T-helper 2 cell treated with Interferon-gamma antibody and Interleukin-4, amounts not matched to agents 100 ng/mL and 5 ng/mL, for 36 hours (primary cell): ENCODE results near the gene VWA7. TPM values are rescaled to one million over a fixed set of nuclear protein-coding genes. Genes with fewer than 3 reads are reported as not detected.

Source experiments
- intact Hi-C: fragments of 100-400 bp; cut with micrococcal nuclease; formaldehyde crosslinking; loops from one replicate; pipeline ENCODE4 v1.15.1; 2023
- total RNA-seq: library from RNA; stranded (reverse); gene quantifications from 2 replicates; pipeline ENCODE4 v1.2.3, GENCODE V29; 2022

The VWA7 gene
- total RNA-seq, 1 donor from 2014 or later = 4.9 TPM

DNA sequence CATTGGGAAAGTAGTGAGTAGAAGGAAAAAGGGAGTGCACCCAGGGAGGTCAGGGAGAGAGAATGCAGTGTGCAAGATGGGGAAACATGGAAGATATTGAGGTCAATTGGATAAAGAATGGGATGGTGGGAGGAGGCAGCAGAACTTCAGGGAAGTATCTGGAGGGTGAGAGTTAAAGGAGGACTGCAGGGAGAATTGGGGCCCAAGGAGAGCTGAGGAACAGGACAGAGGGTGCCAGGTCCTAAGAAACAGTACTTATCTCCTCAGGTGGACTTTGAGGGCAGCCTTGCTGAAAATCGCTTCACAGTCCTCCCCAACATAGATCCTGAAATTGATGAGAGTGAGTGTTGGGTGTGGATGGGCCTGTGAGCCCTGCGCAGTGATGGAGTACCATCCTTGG is 18.8 kb downstream of the VWA7 start:
- intact Hi-C loops = no loop called here

DNA sequence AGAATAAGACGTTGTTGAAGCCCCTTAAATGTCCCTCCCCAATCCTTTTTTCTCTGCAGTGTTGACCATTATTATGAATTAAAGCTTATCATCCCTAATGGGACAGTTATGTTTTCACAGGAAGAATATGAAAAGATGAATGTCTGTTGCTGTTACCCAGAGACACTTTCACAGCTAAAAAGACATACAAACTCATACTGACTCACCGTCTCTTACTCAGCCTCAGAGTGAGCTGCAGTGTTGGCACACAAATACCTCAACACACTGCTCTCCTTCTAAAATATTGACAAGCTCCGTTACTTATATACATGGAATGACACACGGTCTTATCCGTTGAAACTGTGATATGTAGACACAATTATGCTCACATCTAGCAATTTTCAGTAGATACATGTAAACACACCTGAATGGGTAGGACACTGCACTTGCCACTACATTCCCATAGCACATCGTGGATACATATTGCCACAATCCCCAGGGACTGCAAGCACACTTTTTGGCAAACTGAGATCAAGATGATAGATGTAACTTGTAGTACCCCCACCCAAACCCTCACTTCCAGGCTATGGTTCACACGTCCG is 24.3 kb downstream of the VWA7 start:
- intact Hi-C loops = no loop called here

DNA sequence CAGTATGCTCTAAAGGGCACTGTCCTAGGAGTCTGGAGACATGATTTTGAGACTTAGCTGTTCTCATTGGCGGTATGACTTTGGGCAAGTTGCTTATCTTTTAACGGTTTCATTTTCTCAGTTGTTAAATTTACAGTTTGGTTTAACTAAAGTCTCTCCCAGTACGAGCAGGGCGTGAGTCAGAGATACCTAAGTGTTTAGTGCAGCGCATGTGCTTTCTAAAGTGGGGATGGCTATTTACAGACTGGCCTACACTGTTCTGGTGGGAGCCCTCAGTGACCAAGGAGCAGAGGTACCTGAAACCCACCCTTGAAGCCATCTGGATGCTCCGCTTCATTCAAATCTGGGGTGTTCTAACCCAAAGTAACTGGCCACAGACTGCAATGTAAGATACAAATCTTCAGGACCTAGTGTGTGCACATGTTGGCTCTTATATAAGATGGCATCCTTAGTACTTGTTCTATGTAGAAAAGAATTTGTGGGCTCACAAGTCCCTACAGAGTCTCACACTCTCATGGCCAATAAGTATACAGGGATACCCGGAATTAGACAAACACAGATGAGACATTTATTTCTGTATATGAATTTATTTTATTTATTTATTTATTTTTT is 26.6 kb downstream of the VWA7 start:
- intact Hi-C loops = no loop called here

DNA sequence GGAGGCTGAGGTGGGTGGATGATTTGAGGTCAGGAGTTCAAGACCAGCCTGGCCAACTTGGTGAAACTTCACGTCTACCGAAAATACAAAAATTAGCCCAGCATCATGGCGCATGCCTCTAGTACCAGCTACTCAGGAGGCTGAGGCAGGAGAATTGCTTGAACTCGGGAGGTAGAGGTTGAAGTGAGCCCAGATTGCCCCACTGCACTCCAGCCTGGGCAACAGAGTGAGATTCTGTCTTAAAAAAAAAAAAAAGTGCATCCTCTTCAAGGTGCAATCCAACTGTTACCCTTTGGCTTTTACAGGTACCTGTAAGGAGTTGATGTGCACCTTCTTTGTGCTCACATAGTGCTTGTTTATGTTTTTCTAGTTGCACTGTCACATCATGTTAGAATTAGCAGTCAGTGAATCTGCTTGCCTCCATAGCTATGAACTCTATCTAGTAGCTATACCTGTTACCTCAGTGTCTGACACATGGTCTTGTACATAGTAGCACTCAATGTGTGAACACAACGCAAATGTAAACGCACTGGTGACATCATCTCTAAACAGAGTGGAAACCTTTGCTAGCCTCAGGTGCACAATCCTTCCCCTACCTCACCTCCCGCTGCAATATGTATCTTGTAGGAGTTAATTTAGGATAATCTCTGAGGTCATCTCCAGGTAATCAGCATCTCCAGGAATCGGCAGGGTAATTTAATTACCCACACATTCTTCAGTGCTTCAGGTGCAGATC is 27.7 kb downstream of the VWA7 start:
- intact Hi-C loops = no loop called here

DNA sequence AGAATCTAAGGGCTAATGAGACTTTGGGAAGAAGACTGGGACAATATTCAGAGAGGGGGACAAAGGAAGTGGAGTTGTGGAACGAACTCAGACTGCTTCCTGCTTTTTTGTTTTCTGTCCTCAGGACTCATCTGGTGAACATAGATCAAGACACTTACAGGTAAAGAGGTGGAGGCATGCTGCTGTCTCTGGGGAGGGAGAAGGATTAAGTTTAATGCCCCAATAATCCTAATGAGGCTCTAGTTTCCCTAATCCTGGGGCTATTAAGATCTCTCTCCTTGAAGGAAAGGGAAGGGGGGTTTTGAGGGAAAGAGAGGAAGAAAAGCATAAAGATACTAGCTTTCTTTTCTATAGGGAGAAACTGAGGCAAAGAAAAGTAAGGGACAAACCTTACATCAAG is 32.7 kb downstream of the VWA7 start:
- intact Hi-C loops = no loop called here

DNA sequence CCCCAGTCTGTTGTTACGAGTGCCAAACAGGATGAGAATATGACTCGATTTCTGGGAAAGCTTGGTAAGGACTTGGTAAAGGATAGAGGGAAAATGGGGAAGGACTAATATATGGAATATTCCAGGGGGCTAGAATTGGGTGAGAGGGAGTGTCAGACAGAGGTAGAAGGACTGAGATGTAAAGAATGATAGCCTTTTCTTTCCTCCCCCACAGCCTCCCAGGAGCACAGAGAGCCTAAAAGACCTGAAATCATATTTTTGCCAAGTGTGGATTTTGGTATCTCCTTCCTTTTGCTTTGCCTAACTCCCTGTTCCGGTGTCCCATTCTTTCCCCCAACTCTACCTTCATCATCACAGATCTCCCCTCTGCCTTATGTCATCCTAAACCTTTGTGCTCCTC is 34.2 kb downstream of the VWA7 start:
- intact Hi-C loops = no loop called here

DNA sequence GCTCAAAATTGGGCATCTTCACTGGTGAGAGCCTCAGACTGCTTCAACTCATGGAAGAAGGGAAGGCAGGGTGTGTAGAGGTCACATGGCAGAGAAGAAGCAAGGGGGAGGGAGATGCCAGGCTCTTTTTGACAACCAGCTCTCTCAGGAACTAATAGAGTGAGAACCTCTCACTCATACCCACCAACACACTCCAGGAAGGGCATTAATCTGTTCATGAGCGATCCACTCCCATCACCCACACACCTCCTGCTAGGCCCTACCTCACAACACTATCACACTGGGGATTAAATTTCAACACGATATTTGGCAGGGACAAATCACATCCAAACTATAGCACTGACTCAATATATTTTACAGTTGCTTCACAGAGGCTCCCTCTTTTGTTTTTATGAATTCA is 35.3 kb downstream of the VWA7 start:
- intact Hi-C loops = no loop called here

DNA sequence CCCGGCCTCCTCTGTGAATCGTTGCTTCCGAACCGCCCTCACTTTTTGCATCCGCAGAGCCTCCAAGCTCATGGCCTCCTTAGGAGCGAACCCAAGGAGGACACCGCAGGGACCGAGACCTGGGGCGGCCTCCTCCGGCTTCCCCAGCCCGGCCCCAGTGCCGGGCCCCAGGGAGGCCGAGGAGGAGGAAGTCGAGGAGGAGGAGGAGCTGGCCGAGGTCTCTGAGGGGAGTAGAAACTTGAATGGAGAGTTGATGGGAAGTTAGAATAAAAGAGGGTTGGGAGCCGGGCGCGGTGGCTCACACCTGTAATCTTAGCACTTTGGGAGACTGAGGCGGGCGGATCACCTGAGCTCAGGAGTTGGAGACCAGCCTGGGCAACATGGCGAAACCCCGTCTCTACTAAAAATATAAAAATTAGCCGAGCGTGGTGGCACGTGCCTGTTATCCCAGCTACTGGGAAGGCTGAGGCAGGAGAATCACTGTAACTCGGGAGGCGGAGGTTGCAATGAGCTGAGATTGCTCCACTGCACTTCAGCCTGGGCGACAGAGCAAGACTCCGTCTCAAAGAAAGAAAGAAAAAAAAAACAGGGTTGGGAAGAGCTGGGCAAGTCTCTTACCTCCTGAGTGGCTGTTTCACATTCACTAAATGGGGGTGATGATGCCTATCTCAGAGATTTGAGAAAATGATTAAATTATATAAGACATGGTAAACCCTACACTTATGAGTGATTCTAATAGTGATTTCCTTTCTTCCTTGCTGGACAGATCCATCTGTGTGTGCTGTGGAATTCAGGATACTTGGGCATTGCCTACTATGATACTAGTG is 36.5 kb downstream of the VWA7 start:
- intact Hi-C loops = no loop called here

DNA sequence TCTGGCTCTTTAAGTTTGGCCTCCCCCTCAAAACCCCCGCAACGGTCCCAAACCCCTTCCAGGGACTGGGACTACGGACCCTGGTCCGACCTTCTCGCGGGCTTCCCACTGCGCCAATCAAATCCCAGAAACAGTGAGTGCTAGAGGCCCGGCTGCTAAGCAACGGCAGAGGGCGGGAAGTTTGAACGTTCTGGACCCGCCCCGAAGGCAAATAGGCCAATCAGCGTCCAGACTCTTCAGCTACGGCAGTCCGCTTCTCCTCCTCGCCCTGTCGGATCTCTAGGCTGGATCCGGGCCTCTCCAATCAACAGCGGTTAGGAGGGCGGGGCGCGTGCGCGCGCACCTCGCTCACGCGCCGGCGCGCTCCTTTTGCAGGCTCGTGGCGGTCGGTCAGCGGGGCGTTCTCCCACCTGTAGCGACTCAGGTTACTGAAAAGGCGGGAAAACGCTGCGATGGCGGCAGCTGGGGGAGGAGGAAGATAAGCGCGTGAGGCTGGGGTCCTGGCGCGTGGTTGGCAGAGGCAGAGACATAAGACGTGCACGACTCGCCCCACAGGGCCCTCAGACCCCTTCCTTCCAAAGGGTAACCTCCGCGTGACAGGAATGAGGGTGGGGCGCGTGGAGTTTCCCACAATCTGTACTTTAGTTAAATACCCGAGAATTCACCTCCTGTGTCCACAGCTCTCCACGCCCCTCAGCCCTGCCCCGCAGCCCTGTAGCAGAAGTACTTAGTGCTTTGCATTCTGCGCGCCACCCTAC is 37.3 kb downstream of the VWA7 start, which contains the start of gene MSH5:
Gene MSH5, plus strand, starts transcription at position 367 of the 758 bp plus-strand sequence. CDS start 462 bp downstream, outside the sequence.
- intact Hi-C loops = loop anchor here (1.0 to 10.0 kb wide), 8 partner anchors 37 to 1232 kb away; partner anchors contain the start of genes ABHD16A, AGPAT1, ATP6V1G2 and BAG6

DNA sequence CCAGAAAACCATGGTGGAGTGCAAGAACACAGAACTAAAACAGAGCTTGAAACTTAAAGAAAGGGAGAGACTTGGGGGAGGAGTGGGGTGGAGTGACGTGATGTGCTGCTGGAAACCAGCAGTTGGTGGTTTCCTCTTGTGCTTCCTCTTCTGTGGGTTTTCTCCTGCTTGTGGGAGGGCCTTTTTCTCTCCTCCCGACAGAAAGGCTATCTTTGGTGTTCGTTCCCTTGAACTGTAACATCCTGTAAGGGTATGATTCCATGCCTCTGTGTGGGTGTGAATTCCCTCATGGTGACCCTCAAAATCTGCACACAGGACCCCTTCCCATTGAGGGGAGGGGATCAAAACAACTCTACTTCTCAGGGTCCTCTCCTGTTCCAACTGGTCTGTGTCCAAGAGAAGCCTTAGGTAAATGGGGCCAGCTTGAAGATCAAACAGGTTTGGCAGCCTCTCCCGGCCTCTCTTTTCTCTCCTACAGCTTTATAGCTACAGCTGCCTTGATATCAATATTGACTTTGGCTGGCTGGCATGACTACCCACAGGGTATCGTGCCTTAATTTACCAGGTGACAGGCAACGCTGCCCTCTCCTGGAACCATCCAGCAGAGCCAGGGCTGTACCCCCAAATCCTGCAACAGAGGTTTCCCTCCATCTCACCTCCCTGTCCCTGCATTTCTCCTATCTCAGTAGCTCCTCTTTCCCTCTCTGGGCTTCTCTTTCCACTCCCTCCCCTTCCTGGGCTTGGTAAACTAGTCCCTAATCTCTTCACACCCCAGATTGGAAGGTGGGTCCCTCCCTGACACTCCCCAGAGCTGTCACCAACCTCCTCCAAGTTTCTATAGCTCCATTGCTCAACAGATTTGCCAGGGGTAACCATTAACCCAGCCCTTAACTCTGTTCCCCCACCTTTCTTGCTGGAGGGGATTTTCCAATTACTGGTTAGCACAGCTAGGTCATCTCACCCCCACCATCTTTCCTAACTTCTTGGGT is 38.8 kb downstream of the VWA7 start:
- intact Hi-C loops = loop anchor here (1.0 to 10.0 kb wide), 9 partner anchors 9 to 1234 kb away; partner anchors contain the start of genes AGPAT1, ATF6B, ATP6V1G2 and BAG6

DNA sequence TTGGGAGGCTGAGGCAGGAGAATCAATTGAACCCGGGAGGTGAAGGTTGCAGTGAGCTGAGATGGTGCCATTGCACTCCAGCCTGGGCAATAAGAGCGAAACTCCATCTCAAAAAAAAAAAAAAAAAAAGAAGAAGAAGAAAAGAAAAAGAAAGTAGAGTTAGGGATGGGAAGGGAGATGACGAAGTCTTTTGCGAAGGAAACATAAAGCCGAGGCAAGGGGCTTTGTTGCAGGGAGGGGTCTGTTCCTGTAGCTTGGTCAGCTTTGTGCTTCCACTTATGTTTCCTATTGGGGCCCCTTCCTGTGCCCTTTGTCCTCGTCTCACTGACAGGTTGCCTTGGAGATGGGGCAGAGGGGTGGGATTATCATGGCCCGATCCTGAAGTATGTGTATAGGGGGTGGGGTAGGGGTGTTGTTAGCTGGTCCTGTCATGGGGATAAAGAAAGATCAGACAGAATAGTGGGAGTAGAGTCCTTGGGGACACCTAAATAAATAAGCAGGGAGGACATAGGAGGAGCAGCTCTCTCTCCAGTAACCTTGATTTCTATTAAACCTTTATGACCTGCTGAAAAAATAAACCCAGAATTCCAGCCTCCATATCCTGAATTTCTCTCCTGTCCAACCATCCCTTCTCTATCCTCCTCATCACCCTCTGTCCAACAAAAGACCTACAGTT is 39.7 kb downstream of the VWA7 start:
- intact Hi-C loops = loop anchor here (2.0 to 10.0 kb wide), 5 partner anchors 85 to 1235 kb away; partner anchors contain the start of genes AGPAT1, ATF6B, ATP6V1G2 and BAG6

DNA sequence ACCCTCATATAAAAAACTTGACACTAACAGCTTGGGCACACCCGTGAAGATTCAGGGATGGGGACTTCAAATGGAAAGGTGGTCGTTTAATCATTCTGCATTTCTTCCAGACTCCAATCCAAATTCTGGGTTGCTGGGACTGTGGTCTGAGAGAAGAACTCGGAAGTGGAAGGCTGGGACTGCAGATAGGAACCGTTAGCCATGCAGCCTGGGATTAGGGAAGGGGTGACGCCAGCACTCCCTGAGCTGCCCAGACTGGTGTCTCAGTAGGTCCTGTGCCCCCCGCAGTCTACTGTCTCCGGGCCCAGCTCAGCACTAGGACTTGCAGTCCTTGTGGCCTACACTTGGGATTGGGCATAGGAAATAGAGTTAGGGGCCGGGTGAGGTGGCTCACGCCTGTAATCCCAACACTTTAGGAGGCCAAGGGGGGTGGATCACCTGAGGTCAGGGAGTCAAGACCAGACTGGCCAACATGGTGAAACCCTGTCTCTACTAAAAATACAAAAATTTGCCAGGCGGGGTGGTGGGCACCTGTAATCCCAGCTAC is 40.3 kb downstream of the VWA7 start:
- intact Hi-C loops = loop anchor here (2.0 to 10.0 kb wide), 5 partner anchors 85 to 1235 kb away; partner anchors contain the start of genes AGPAT1, ATF6B, ATP6V1G2 and BAG6

DNA sequence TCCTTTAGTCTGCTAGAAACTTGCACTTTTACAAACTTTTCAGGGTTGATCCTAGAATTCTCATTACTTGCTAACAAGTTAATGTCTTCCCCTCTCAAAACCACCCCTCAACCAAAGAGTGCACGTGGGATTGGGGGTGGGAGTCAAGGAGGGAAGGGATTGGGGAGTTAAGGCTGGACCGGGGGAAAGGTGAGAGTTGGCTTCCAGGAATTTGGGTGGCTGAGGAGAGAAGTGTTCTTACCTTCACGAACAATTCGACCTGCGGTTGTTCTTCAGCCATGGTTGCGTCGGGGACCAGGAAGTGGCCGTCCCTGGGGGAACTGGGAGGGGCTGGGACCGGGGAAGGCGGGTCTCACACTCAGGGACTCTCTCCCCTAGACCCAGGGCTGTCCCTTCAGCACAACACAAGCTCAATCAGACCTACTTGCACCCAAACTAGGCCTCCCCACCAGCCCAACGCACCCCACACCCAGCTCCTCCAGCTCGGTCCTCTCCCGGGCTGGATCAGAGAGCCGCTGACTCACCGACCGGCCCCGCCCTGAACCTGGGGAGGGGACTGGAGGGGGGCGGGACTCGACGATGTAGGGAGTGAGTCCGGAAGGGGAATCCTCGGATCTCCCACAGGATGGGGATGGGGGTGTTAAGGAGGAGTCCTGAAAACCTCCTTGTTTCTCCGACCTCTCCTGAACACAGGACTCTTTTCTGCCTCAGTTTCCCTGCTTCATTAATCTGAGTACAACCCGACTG is 40.9 kb downstream of the VWA7 start, which contains the start of gene CLIC1:
Gene CLIC1, minus strand, starts transcription at position 510 of the 747 bp plus-strand sequence. Its CDS starts 230 bp downstream, at position 280.
- intact Hi-C loops = loop anchor here (2.0 to 10.0 kb wide), 5 partner anchors 84 to 1236 kb away; partner anchors contain the start of genes AGPAT1, ATF6B, ATP6V1G2 and BAG6

DNA sequence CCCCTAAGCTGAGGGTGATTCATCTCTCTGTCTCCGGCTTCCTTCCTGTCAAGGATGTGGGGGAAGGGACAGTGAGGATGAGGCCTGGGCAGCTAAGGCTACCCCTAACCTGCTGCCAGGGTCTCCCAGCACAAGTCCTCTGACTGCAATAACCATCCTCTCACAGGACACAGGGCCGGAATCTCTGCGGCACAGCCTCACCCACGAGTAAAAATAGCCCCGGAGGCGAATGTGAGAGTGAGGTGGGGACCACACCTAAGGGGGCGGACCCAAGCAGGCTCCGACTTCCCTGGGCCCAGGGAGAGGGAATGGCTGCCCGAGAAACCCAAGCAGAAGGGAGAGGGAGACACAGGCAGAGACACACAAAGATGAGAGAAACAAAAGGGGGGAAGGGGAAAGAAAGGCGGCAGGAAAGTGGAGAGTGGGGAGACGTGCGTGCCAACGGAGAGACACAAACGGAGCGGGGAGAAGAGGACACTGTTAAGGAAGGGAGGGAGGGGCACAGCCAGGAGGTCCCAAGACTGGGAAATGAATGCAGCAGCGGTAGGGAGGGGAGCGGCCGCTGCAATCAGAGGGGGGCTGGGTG is 42.2 kb downstream of the VWA7 start:
- intact Hi-C loops = loop anchor here (5.0 to 10.0 kb wide), 4 partner anchors 83 to 1237 kb away; partner anchors contain the start of genes AGPAT1, ATP6V1G2, BAG6 and DDX39B

DNA sequence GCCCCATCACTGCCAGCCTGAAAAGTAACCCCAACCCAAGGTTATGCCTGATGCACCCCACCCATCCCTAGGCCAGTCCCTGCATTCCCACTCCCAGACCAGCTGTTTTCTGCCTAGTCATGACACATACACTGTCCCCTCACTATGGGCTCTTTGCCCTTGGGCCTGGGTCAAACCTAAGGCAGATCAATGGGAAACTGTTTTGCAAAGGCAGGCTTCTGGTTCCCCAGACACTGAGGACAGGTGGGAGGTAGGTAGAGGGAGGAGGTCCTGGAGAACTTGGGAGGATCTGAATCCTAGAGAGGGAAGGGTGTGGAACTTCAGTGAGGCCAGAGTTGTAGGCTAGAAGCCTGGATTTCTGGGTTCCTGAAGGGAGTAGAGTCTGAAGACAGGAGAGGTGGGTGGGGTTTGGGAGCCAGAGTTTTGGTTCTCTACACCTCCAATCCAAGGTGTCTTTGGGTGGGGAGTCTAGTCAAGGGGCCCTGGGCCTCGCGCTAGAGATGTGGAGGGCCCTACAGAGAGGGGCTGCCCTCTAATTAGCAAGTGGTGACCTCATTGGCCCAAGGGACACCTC is 42.8 kb downstream of the VWA7 start:
- intact Hi-C loops = loop anchor here (10.0 kb wide), 2 partner anchors 190 to 440 kb away; partner anchors contain the start of genes AGPAT1, ATP6V1G2, DDX39B and NFKBIL1

DNA sequence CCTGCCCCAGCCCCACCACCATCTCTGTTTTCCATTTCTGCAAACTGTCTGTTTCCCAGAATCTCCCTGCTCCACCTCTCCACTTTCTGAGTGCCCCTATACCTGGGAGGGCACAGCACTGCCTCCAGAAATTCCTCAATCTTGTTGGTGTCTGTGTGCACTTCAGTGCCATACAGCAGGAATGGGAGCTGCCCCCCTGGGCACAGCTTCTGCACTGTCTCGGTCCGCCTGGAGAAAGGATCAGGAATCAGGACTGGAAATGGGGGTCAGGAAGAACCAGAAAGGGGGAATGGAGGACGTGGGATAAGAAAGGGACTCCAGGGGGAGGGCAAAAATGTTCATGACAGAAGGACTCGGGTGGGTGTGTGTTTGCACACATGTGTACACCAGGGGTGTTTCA is 43.4 kb downstream of the VWA7 start:
- intact Hi-C loops = loop anchor here (10.0 kb wide), 2 partner anchors 189 to 441 kb away; partner anchors contain the start of genes AGPAT1, ATP6V1G2, DDX39B and NFKBIL1
